ENCODE measurements around the gene QARS1. TPM values are rescaled to one million over a fixed set of nuclear protein-coding genes. Genes with fewer than 3 reads are reported as not detected.

The QARS1 gene
- total and polyA plus RNA-seq, 2 of the 13 experiments (the other 11 are each of a cell fraction or from before 2014, with no cell fraction given), result 307 to 327 TPM

- TF ChIP-seq TCF7L2 (IDR thresholded peaks at IDR 0.05; ENCODE audit: low read depth, low read length) (no peak), AKAP8 (CRISPR knock-in tag; IDR thresholded peaks at IDR 0.05) (no peak), MAX (IDR thresholded peaks at IDR 0.05) (peak; percentile 79), ZNF317 (CRISPR knock-in tag; IDR thresholded peaks at IDR 0.05) (peak; percentile 75), SRSF9 (IDR thresholded peaks at IDR 0.05; ENCODE audit: borderline replicate concordance, insufficient read depth, low read depth, low read length, poor library complexity, severe bottlenecking) (no peak), CBX2 (IDR thresholded peaks at IDR 0.05; ENCODE audit: low read depth, low read length) (no peak), CBX2 (CRISPR knock-in tag; IDR thresholded peaks at IDR 0.05; ENCODE audit: low read depth) (no peak), TERF1 (CRISPR knock-in tag; IDR thresholded peaks at IDR 0.05) (no peak), IKZF5 (CRISPR knock-in tag; IDR thresholded peaks at IDR 0.05) (no peak; the same call in none of the 2 replicates), ZNF24 (IDR thresholded peaks at IDR 0.05) (no peak), MLLT10 (CRISPR knock-in tag; IDR thresholded peaks at IDR 0.05) (no peak), IRX3 (CRISPR knock-in tag; IDR thresholded peaks at IDR 0.05; ENCODE audit: borderline replicate concordance, low read depth) (0 out of 2 replicates have a peak, but pooled peaks have one; percentile 65), HIC2 (CRISPR knock-in tag; IDR thresholded peaks at IDR 0.05; ENCODE audit: low read depth) (no peak), ZNF530 (CRISPR knock-in tag; IDR thresholded peaks at IDR 0.05; ENCODE audit: low read depth) (no peak), ZNF292 (CRISPR knock-in tag; IDR thresholded peaks at IDR 0.05; ENCODE audit: borderline replicate concordance, low read depth) (no peak), KAT7 (CRISPR knock-in tag; IDR thresholded peaks at IDR 0.05; ENCODE audit: borderline replicate concordance) (peak; percentile 68; the same call in 1 of the 2 replicates), RFXANK (CRISPR knock-in tag; IDR thresholded peaks at IDR 0.05) (no peak), NFIB (CRISPR knock-in tag; IDR thresholded peaks at IDR 0.05; ENCODE audit: borderline replicate concordance) (no peak), NCOA1 (CRISPR knock-in tag; IDR thresholded peaks at IDR 0.05) (no peak), FOXA1 (IDR thresholded peaks at IDR 0.05) (no peak), FOXA1 (CRISPR knock-in tag; IDR thresholded peaks at IDR 0.05) (peak; percentile 72), IRF9 (CRISPR knock-in tag; IDR thresholded peaks at IDR 0.05; ENCODE audit: borderline replicate concordance) (peak; percentile 77; the same call in 1 of the 2 replicates), ISX (CRISPR knock-in tag; conservative IDR thresholded peaks at IDR 0.05) (no peak), TRIM22 (IDR thresholded peaks at IDR 0.05) (no peak)
These were observed 10.4 kb downstream of the QARS1 start, which contains the start of gene QRICH1 (continued) for GRCh38 chr3:49093853-49094767.
